GM10266 (cell line): ENCODE measurements around the gene MAML3.

Experiments used
- DNase-seq: peaks from one replicate; pipeline ENCODE4 v3.0.0; 2012; ENCODE audit errors: extremely low spot score
- CTCF ChIP-seq: IDR thresholded peaks from 2 replicates; pipeline ENCODE4 v1.5.1; 2012; ENCODE audit warnings: mild to moderate bottlenecking, low read depth; ENCODE audit not compliant: control insufficient read depth, insufficient read depth; ENCODE audit errors: missing control alignments

Gene MAML3

GRCh38 chr4:140069066-140069465 lies 84.9 kb downstream of the MAML3 start:
- DNase-seq = no peak
- no peak for TF ChIP-seq CTCF

- TF ChIP-seq CTCF = no peak
- no peak for DNase-seq
Observed at GRCh38 chr4:140068271-140068670, 85.7 kb downstream of the MAML3 start.

GRCh38 chr4:140066031-140066930 lies 87.7 kb downstream of the MAML3 start:
- DNase-seq = no peak
- TF ChIP-seq CTCF = no peak

GRCh38 chr4:140065393-140065792 lies 88.6 kb downstream of the MAML3 start:
- TF ChIP-seq CTCF = no peak
- no peak for DNase-seq

- DNase-seq = no peak
- TF ChIP-seq CTCF = no peak
Observed at GRCh38 chr4:140061659-140062289, 92.2 kb downstream of the MAML3 start.

- no peak for DNase-seq
- no peak for TF ChIP-seq CTCF
Observed at GRCh38 chr4:140061194-140061593, 92.8 kb downstream of the MAML3 start.

- TF ChIP-seq CTCF = no peak
- DNase-seq = no peak
Observed at GRCh38 chr4:140059159-140059558, 94.8 kb downstream of the MAML3 start.
